NT2/D1 (cell line): ENCODE data around the gene CSTB.
A peak's percentile ranks its signal among the peaks of the same experiment; 100 is the strongest.

Experiments used
- DNase-seq: peaks from one replicate; pipeline ENCODE4 v3.0.0-alpha.2; 2011; ENCODE audit warnings: low read depth, low spot score
- H3K27me3 ChIP-seq: 2 replicates; pipeline ENCODE4 v1.6.0; 2011; ENCODE audit warnings: mild to moderate bottlenecking; ENCODE audit not compliant: insufficient read length, insufficient read depth
- H3K36me3 ChIP-seq: 2 replicates; pipeline ENCODE4 v1.6.1; 2011; ENCODE audit warnings: mild to moderate bottlenecking, low read length, mixed read lengths; ENCODE audit not compliant: insufficient read depth, insufficient read length
- H3K4me1 ChIP-seq: 2 replicates; pipeline ENCODE4 v1.5.1; 2011; ENCODE audit not compliant: insufficient read depth, insufficient read length
- H3K4me3 ChIP-seq: 2 replicates; pipeline ENCODE4 v1.5.1; 2011; ENCODE audit warnings: low read depth; ENCODE audit not compliant: insufficient read length
- H3K9ac ChIP-seq: 2 replicates; pipeline ENCODE4 v1.6.0; 2011; ENCODE audit warnings: low read depth; ENCODE audit not compliant: insufficient read length
- H3K9me3 ChIP-seq: 2 replicates; pipeline ENCODE4 v1.5.1; 2011; ENCODE audit warnings: mild to moderate bottlenecking, low read length; ENCODE audit not compliant: insufficient read depth
- SUZ12 ChIP-seq: IDR thresholded peaks from 2 replicates; pipeline ENCODE4 v1.6.1; 2011; ENCODE audit not compliant: insufficient read length, insufficient read depth; ENCODE audit errors: extremely low read depth
- YY1 ChIP-seq: IDR thresholded peaks from 2 replicates; pipeline ENCODE4 v1.6.1; 2011; ENCODE audit not compliant: insufficient read length, insufficient read depth
- ZNF274 ChIP-seq: IDR thresholded peaks from 2 replicates; pipeline ENCODE4 v1.6.1; 2011; ENCODE audit warnings: mild to moderate bottlenecking, low read depth, low read length

CSTB gene

GRCh38 chr21:43819511-43820405 lies 43.6 kb upstream of the CSTB start:
- DNase-seq, result no peak
- Histone ChIP-seq H3K27me3 (no peaks in the 10 kb centered on the region), H3K4me1 (peaks cover 26% of the 10 kb centered on the region), H3K4me3 (no peak overlapping the region), H3K9ac (no peak overlapping the region), H3K36me3 (no peaks in the 10 kb centered on the region), H3K9me3 (0 out of 2 replicates have a peak, but pooled peaks cover 5% of the 10 kb centered on the region)
- TF ChIP-seq YY1, result no peak
- no peak for TF ChIP-seq SUZ12
- TF ChIP-seq ZNF274, result no peak

GRCh38 chr21:43818685-43819084 lies 42.6 kb upstream of the CSTB start:
- Histone ChIP-seq H3K9ac (no peak overlapping the region), H3K4me1 (peaks cover 32% of the 10 kb centered on the region), H3K36me3 (no peaks in the 10 kb centered on the region), H3K27me3 (no peaks in the 10 kb centered on the region), H3K9me3 (0 out of 2 replicates have a peak, but pooled peaks cover 5% of the 10 kb centered on the region), H3K4me3 (no peak overlapping the region)
- DNase-seq, result no peak
- TF ChIP-seq YY1, result no peak
- no peak for TF ChIP-seq SUZ12

GRCh38 chr21:43817157-43818086 lies 41.3 kb upstream of the CSTB start:
- TF ChIP-seq SUZ12, result no peak
- Histone ChIP-seq H3K4me1 (peaks cover 42% of the 10 kb centered on the region), H3K9me3 (0 out of 2 replicates have a peak, but pooled peaks cover 5% of the 10 kb centered on the region), H3K36me3 (no peaks in the 10 kb centered on the region), H3K4me3 (no peak overlapping the region), H3K27me3 (no peaks in the 10 kb centered on the region), H3K9ac (no peak overlapping the region)
- no peak for DNase-seq

GRCh38 chr21:43816611-43817071 lies 40.5 kb upstream of the CSTB start:
- Histone ChIP-seq H3K9me3 (0 out of 2 replicates have a peak, but pooled peaks cover 5% of the 10 kb centered on the region), H3K9ac (peak overlapping the region; percentile 7), H3K36me3 (no peaks in the 10 kb centered on the region), H3K27me3 (no peaks in the 10 kb centered on the region), H3K4me1 (peaks cover 49% of the 10 kb centered on the region), H3K4me3 (no peak overlapping the region)
- DNase-seq, result no peak
- TF ChIP-seq SUZ12, result no peak
- TF ChIP-seq ZNF274, result no peak
- no peak for TF ChIP-seq YY1

- H3K27me3 ChIP-seq, result no peaks in the 10 kb centered on the region
- no peak overlapping the region for H3K4me3 ChIP-seq
- DNase-seq, result no peak
- TF ChIP-seq YY1 (no peak), ZNF274 (no peak), SUZ12 (no peak)
- no peaks in the 10 kb centered on the region for H3K9me3 ChIP-seq
- H3K36me3 ChIP-seq, result no peaks in the 10 kb centered on the region
- peaks cover 56% of the 10 kb centered on the region for H3K4me1 ChIP-seq
- peak overlapping the region; percentile 4 for H3K9ac ChIP-seq
Measured at GRCh38 chr21:43815991-43816390, 39.9 kb upstream of the CSTB start.

GRCh38 chr21:43815107-43815613 lies 39.1 kb upstream of the CSTB start:
- peaks cover 57% of the 10 kb centered on the region for H3K4me1 ChIP-seq
- DNase-seq, result no peak

More at GRCh38 chr21:43815107-43815613, 39.1 kb upstream of the CSTB start:
- Histone ChIP-seq H3K9ac (no peak overlapping the region), H3K9me3 (no peaks in the 10 kb centered on the region), H3K36me3 (no peaks in the 10 kb centered on the region), H3K27me3 (no peaks in the 10 kb centered on the region), H3K4me3 (no peak overlapping the region)
- TF ChIP-seq SUZ12 (no peak), YY1 (no peak), ZNF274 (no peak)
